ENCODE results near the gene ARSG.
"Not testable (repeated sequence)": the region's sequence is repeated elsewhere in the genome, so short reads cannot be mapped to it uniquely, and the experiment has no call there.

Gene ARSG

DNA sequence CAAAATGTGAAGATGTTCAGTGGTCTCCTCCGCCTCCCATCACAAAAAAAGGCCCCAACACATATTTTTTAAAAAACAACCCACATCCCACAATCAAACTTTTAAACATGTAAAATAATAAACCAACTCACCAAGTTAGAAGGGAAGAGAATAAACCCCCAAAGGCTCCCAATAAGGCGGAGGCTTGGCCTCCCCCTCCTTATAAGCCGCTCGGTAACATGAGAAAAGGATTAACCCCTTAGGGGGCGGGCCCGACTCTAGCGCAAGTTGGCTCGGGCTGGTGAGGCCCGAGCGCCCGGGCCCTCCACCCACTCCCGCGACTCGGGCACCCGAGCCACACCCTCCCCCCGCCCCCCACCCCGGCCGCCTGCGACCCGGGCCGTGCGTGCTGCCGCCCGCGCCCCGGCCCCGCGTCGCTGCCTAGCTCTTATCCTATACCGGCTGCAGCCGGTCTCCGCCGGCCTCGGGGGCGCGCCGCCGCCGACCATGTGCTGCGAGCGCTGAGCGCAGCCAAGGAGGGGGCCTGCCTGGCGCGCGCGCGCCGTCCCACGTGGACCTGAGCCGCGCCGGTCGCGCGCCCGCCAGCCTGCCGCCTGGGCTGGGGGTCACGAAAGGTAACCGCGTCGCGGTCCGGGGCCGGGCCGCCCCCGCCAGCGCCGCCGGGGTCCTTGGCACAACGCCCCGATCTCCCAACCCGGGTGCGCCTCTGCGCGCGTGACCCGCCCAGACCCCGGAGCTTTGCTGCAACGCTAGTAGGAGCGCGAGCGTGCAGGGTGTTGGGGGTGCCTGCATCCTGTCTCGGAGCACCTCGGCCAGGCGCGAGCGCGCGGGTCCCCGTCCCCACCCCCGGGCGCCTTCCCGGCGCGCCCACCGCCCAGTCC is at the start of gene ARSG, which contains the start of gene SLC16A6:
Gene ARSG, plus strand, starts transcription at position 541 of the 881 bp plus-strand sequence. CDS start 15,999 bp downstream, outside the sequence.
Gene SLC16A6, minus strand, starts transcription at position 173 of the 881 bp plus-strand sequence. CDS start 12,807 bp downstream, outside the sequence.
- DNase-seq, result peak; percentile 77

DNA sequence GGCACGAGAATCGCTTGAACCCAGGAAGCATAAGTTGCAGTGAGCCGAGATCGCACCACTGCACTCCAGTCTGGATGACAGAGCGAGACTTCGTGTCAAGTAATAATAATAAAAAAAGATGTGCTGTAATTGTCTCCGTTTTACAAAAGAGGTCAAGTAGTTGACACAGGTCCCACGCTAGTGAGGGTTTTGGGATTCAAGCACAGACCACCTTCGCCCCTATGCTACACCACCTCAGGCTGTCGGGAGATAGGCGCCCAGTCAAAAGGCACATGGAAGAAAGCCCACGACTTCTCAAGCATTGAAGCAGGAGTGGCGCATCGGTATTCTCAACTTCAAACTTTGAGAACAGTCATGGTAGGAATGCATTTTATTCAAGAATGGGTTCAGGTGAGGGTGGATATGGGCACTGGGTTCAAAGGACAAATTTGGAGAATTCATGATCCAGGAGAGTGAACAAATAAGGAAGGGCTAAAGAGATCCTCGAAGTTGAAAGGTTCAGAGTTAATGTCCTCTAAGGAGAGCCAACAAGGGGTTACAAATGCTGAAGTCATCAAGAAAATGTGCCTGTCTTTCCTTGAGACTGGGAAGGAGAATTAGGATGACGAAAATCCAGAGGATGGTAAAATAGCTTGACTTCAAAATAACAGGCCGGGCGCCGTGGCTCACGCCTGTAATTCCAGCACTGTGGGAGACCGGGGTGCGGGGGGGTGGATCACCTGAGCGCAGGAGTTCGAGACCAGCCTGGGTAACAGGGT is 44.8 kb upstream of the ARSG start:
- DNase-seq, result no peak

DNA sequence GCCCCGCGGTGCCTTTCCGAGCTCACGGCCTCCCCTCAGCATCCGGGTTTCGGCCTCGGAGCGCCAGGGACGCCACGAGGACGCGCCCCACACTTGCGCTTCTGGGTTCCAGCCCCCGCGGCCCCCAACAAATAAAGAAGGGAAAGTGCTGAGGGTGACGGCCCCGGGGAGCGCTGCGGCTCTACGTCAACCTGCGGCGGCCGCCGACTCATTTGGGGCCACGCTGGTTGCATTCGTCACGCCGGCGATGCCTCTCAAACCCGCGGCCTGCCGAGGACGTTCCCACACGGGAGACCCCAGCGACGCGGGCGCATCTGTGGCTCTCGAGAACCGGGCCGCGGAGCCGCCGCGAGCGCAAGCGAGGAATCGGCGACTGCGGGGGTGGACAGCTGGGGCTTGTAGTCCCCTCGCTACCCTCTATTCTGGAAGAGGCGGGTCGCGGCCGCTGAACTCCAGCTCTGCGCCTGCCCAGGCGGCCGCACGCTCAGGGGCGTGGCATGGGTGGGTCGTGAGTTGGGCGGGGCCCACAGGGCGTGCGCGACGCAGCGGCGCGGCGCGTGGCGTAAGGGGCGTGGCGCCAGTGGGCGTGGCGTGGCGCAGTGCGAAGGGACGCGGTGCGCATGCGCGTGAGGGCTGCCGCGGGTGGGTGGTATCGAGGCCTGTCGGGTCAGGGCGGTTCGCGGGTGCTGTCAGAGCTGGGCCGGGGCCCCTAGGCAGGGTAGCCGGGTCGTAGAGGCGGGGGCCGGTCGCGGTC is 43.7 kb upstream of the ARSG start, which contains the start of gene AMZ2:
Gene AMZ2, plus strand, starts transcription at position 599 of the 754 bp plus-strand sequence. CDS start 2,145 bp downstream, outside the sequence.
- DNase-seq, result peak; percentile 94

- peak; percentile 74 for DNase-seq
Observed at GRCh38 chr17:68248199-68248825, 43.0 kb upstream of the ARSG start.

- no peak for DNase-seq
Observed at GRCh38 chr17:68248891-68249290, 42.4 kb upstream of the ARSG start.

- DNase-seq, result no peak
Observed at GRCh38 chr17:68249354-68249765, 41.9 kb upstream of the ARSG start.

DNA sequence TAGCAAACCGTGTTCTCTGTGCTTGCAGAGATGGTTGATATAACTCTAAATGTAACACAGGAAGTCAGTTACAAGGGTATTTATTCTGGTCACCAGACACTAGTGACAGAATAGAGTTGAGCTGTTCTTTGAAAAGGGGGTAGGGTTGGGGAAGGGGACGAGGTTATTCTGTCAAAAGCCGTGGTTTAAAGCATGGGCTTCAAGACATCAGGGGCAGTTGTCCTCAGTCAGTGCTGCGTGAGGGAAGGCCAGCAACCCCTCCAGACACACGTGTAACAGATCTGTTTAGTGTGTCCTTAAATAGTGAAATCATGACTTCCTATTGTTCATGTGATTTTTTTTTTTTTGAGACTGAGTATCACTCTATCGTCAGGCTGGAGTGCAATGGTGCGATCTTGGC is 37.9 kb upstream of the ARSG start:
- DNase-seq, result not testable (repeated sequence)

- no peak for DNase-seq
Observed at GRCh38 chr17:68255151-68255550, 36.1 kb upstream of the ARSG start.

DNA sequence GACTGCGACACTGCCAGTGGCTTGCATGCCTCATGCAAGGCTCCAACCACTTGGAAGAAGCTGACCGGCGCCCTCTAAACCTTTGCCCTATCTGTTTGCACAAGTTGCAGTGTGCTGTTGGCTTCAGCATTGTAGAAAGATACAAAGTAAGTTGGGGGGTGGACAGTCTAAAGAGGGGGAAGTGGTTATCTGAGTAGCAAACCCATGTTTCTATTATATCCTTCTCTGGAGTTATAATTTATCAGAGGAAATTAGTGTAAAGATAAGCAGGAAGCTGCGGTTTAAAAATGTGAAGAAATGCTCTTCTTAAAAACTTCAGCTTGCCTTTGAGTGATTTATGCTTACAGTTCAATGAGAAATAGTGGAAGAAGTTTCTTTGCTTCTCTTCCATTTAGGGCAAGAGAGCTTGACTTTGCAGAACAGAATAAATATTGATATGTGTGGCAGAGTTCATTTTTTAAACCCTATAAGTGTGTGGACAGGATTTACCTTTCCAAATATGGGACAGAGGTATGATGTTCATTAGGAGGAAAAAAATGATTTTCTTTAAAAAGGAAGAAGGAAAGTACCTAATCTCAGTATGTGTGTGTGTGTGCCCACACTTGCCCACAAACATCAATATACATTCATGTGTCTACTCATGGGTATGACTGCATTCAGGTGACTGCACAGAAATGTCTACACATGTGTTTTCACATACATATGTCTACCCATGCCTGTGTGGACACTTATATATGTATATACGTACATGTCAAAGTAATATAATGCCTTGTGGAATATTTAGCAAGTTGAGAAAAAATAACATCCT is 35.4 kb upstream of the ARSG start:
- DNase-seq, result no peak

DNA sequence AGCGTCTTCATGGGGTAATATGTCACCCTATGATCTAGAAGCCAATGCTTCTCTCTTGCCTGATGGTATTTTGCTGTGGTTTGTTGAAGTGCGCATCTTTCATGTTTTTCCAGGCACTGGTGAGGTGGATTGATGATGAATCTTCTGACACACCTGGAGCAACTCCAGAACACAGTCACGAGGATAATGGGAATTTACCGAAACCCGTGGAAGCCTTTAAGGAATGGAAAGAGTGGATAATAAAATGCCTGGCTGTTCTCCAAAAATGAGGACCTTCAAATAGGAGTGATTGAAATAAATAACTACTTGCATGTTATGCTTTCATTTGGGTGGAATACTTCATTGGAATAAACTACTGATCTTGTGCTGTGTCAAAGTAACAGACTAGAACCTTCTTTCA is 34.6 kb upstream of the ARSG start:
- not testable (repeated sequence) for DNase-seq

DNA sequence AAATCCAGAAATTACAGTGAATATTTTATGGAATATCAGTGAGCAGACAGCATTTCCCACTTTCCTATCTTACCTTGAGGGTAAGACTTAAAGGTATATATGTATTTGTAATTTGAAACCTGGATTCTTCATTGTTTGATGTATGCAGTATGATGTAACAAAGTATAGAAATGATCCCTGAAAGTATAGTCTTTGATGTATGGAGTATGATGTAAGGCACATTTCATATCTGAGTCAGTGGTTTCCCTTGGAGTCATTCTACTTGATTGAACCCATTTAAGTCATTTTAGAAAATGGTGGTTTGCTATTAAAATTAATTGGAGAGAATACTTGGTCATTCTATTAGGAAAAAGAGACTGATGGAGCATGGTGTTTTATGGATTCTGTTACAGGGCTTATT is 33.4 kb upstream of the ARSG start:
- no peak for DNase-seq

DNA sequence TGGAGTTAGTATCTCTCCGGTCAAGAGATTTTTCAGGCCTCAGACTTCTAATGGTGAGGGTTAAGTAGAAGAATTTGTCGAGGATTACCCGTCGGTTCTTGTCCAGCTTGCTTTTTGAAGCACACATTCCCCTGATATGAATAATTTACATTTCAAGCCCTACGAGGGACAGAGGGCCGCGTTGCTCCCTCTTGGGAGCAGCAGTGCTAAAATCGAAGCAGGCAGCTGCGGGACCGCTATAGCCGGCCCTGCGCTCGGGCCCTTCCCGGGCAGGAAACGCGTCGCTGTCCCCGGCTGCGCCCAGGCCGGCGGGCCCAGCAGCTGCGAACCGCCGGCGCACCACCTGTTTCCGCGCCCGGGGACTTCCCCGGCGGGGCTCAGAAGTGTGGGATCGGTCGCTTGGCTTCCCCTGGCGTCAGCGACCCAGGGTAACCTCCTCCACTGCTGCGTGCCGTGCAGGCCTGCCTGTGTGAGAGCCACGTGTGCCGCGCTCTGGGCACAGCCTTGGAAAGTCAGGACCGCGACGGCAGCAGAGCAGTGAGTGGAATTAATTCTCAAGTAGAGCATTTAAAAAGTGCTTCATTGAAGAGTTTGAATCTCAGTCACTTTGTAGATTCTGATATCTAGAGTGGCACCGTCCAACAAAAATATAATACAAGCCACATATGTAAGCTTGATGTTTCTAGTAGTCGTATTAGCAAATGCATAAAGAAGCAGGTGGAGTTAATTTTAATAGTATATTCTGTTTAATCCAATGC is 32.2 kb upstream of the ARSG start:
- DNase-seq, result not testable (repeated sequence)

DNA sequence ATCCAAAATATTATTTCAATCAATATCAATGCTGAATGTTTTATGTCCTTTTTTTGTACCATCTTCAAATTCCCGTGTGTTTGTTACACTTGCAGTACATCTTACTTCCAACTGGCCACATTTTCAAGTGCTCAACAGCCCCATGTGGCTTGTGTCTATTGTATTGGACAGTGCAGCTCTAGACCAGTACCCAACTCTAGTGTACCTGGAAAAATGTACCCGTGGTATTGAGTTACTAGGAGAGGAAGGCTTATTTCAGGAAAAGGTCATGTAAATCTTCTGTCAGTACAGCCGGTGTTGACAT is 31.7 kb upstream of the ARSG start:
- DNase-seq, result not testable (repeated sequence)

DNA sequence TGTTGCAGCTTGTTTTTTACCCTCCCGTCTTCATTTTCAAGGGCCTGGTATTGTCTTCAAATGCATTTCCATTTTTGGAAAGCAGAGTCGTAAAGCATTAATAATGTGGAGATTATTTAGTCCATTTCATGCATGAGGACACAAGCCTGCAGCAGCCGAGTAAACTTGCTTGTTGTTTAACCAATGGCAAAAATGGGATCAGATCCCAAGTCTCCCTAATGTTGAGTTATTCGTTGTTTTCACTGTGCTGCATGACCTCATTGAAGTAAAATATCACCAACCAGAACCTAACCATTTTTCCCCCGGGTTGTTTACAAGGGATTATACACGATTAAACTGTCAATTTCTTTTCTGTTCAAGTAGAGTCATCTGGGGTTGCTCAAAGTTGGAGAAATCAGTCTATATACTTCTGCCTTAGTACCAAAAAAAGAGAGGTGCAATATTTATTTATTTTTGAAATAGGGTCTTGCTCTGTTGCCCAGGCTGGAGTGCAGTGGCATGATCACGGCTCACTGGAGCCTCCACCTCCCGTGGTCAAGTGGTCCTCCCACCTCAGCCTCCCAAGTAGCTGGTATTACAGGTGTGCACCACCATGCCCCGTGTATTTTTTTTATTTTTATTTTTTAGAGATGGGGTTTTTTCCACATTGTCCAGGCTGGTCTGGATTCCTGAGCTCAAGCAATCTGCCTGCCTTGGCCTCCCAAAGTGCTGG is 31.1 kb upstream of the ARSG start:
- no peak for DNase-seq

GRCh38 chr17:68262467-68262866 is 28.8 kb upstream of the ARSG start:
- DNase-seq, result not testable (repeated sequence)

DNA sequence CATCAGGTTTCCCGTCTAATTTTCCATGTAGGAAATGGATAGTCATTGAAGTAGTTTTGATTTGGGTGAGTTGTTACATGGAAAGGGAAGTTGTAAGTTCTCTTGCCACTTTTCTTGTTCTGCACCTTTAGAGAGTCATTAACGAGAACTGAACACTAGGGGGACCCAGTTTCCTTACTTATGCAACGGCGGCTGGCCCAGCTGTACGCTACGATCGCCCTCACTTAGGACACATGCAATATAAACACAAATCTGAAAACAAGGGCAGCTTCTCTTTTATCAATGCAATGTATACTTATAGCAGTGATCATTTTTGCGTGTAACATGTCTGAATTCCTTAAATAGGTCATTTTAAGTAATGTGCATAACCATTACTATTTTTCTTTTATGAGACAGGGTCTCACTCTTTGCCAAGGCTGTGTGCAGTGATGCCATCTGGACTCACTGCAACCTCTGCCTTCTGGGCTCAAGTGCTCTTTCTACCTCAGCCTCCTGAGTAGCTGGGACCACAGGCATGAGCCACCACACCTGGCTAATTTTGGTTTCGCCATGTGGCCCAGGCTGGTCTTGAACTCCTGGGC is 28.1 kb upstream of the ARSG start:
- peak; percentile 65 for DNase-seq

GRCh38 chr17:68265833-68266232 is 25.5 kb upstream of the ARSG start:
- not testable (repeated sequence) for DNase-seq

DNA sequence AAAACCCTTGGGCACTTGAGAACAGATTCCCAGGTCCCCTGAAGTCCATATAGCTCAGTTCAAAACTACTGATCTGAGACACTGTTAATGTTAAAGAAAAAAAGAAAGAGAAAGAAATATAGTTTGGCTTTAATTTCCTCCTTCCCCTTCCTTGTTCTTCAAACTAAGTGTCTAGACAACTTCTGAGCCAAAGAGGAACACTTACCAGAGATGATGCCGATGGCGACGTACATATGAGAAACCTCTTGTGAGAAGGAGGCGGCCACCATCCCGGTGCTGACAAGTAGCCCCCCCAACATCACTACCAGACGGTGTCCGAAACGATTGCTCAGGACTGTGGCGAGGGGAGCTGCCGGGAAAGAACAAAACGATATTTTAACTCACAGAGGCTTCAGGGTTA is 17.6 kb upstream of the ARSG start:
- DNase-seq, result no peak

DNA sequence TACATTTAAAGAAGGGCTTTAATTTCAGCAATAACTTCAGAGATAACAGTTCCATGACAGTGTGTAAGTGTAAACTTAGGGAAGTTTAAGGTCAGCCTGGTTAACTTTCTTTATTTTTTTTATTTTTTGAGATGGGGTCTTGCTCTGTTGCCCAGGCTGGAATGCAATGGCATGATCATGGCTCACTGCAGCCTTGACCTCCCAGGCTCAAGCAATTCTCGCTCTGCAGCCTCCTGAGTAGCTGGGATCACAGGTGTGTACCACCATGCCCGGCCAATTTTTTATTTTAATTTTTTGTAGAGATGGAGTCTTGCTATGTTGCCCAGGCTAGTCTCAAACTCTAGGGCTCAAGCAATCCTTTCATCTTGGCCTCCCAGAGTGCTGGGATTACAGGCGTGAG is 15.0 kb upstream of the ARSG start:
- DNase-seq, result not testable (repeated sequence)

DNA sequence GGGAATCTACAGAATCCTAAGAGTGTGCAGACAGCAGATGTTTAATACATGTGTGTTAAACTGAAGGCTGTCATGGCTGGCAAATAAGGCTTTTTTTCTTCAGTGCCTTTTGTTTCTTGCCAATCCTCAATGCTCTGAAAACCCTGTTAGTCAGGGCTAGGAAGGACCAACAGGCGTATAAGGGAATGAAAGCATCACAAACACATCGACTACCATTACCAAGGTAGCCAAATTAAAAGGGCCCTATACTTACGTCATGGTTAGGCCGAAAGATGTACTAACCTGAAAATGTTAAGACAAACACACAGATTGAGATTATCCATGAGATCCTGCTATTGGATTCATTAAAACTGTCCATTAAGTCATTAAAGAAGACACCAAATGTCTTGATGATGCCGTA is 13.5 kb upstream of the ARSG start:
- no peak for DNase-seq
